HCT116 (cell line): ENCODE data around the gene TTF2. TPM values are rescaled to one million over a fixed set of nuclear protein-coding genes. Genes with fewer than 3 reads are reported as not detected.

ENCODE experiments used
- ATAC-seq: fragments of 200-7000 bp; cut with Tn5 transposase; 2 replicates; pipeline ENCODE4 v1.9.1; 2020; ENCODE audit warnings: mild to moderate bottlenecking, moderate library complexity
- BruUV-seq: library from RNA; stranded (reverse); fragments of 400-500 nt; replicated peaks from 2 replicates; lab custom pipeline; 2021; lab: Mats Ljungman, UMichigan
- CTCF ChIA-PET: fragments of 300-600 bp; sonication (Branson Sonifier 250); formaldehyde crosslinking; loops from one replicate; lab custom pipeline; 2021; ENCODE audit warnings: antibody characterized with exemption; lab: Charles Lee
- POLR2A ChIA-PET: fragments of 300-600, 350-600 bp; sonication (Branson Sonifier 250); formaldehyde crosslinking; loops from one replicate; lab custom pipeline; 2021; ENCODE audit warnings: antibody characterized with exemption; lab: Charles Lee
- RAD21 ChIA-PET, 2 experiments: fragments of 300-600 bp; sonication (Branson Sonifier 250); formaldehyde crosslinking; loops; one replicate each; lab custom pipeline; 2023; ENCODE audit warnings: low total read pairs in 2 of 2; ENCODE audit not compliant: uncharacterized antibody in 2 of 2, unreplicated experiment in 2 of 2, low non-redundant PET in 1 of 2; lab: Charles Lee
- DNase-seq: peaks from one replicate; pipeline ENCODE4 v3.0.0-alpha.2; 2010; ENCODE audit warnings: low read depth, low spot score
- H2AFZ ChIP-seq: fragments of 200-600 bp; shearing (Covaris generic), sonication (generic); 2 replicates; pipeline ENCODE4 v1.6.1; 2017; ENCODE audit warnings: low read depth, mixed run types, mixed read lengths, antibody characterized with exemption, low read length; ENCODE audit not compliant: poor library complexity, severe bottlenecking
- H3K27ac ChIP-seq: 2 replicates; pipeline ENCODE4 v1.5.1; 2012; ENCODE audit warnings: low read depth, low read length
- H3K27me3 ChIP-seq: fragments of 200-600 bp; sonication (generic); 2 replicates; pipeline ENCODE4 v1.6.1; 2016; ENCODE audit warnings: mixed run types, low read length, mixed read lengths; ENCODE audit not compliant: insufficient read depth
- H3K36me3 ChIP-seq, 2 experiments: fragments of 200-500 bp in 1 of 2; fragments of 200-600 bp in 1 of 2; sonication (Bioruptor generic) in 1 of 2; sonication (generic) in 1 of 2; 2 replicates each; pipeline versions ENCODE4 v1.5.1 to v1.6.1; 2014 to 2016; ENCODE audit warnings: low read length in 2 of 2, inconsistent platforms in 1 of 2, mixed read lengths in 1 of 2, mixed run types in 1 of 2; ENCODE audit not compliant: insufficient read depth in 2 of 2, control insufficient read depth in 1 of 2
- H3K4me1 ChIP-seq, 2 experiments: fragments of 200-600 bp in 1 of 2; sonication (generic) in 1 of 2; 2 replicates each; pipeline versions ENCODE4 v1.5.1 to v1.6.1; 2012 to 2017; ENCODE audit warnings: low read length in 2 of 2, inconsistent platforms in 1 of 2, mild to moderate bottlenecking in 1 of 2, mixed read lengths in 1 of 2, mixed run types in 1 of 2, moderate library complexity in 1 of 2; ENCODE audit not compliant: insufficient read depth in 2 of 2, control insufficient read depth in 1 of 2
- H3K4me2 ChIP-seq: fragments of 200-600 bp; sonication (generic); 2 replicates; pipeline ENCODE4 v1.6.1; 2017; ENCODE audit warnings: mixed run types, low read length, mixed read lengths
- H3K4me3 ChIP-seq, 2 experiments: fragments of 200-600 bp in 1 of 2; sonication (generic) in 1 of 2; replicated peaks in 1 of 2; 2 replicates each; pipeline ENCODE4 v1.5.1; 2011 to 2016; ENCODE audit warnings: low read length in 2 of 2, control low read depth in 1 of 2, low read depth in 1 of 2, mild to moderate bottlenecking in 1 of 2, mixed read lengths in 1 of 2, mixed run types in 1 of 2
- H3K79me2 ChIP-seq: fragments of 200-600 bp; sonication (generic); 2 replicates; pipeline ENCODE4 v1.6.1; 2017; ENCODE audit warnings: mild to moderate bottlenecking, mixed run types, low read length, moderate library complexity, mixed read lengths; ENCODE audit not compliant: insufficient read depth
- H3K9ac ChIP-seq: fragments of 200-600 bp; sonication (generic); 2 replicates; pipeline ENCODE4 v1.6.1; 2016; ENCODE audit warnings: low read length, mixed read lengths
- H3K9me2 ChIP-seq: fragments of 200-600 bp; sonication (generic), shearing (Covaris generic); 2 replicates; pipeline ENCODE4 v1.6.1; 2017; ENCODE audit warnings: mixed run types, mild to moderate bottlenecking, moderate library complexity; ENCODE audit not compliant: insufficient read depth
- H3K9me3 ChIP-seq, 2 experiments: fragments of 200-500 bp in 1 of 2; fragments of 200-600 bp in 1 of 2; sonication (Bioruptor generic) in 1 of 2; sonication (generic) in 1 of 2; 2 replicates each; pipeline ENCODE4 v1.6.1; 2014 to 2017; ENCODE audit warnings: low read length in 2 of 2, mixed read lengths in 2 of 2, inconsistent platforms in 1 of 2, low read depth in 1 of 2, mild to moderate bottlenecking in 1 of 2, mixed run types in 1 of 2, moderate library complexity in 1 of 2; ENCODE audit not compliant: control insufficient read depth in 1 of 2, insufficient read depth in 1 of 2
- H4K20me1 ChIP-seq: fragments of 200-600 bp; sonication (generic), shearing (Covaris generic); 2 replicates; pipeline ENCODE4 v1.6.1; 2017; ENCODE audit warnings: mixed run types, mild to moderate bottlenecking, moderate library complexity; ENCODE audit not compliant: insufficient read depth
- CTCF ChIP-seq, 3 experiments: fragments of 200-600 bp in 1 of 3; sonication (generic) in 1 of 3; IDR thresholded peaks in 2 of 3; conservative IDR thresholded peaks in 1 of 3; 2 replicates each; pipeline ENCODE4 v1.5.1; 2012 to 2017; ENCODE audit warnings: low read depth in 2 of 3, low read length in 2 of 3, antibody characterized with exemption in 1 of 3, borderline replicate concordance in 1 of 3, control low read depth in 1 of 3, mild to moderate bottlenecking in 1 of 3, mixed read lengths in 1 of 3, mixed run types in 1 of 3, moderate library complexity in 1 of 3; ENCODE audit not compliant: insufficient read depth in 1 of 3
- EGR1 ChIP-seq: IDR thresholded peaks from 2 replicates; pipeline ENCODE4 v1.6.1; 2012; ENCODE audit warnings: low read depth
- EZH2 ChIP-seq: fragments of 200-600 bp; sonication (generic); IDR thresholded peaks from 2 replicates; pipeline ENCODE4 v1.6.1; 2017; ENCODE audit warnings: antibody characterized with exemption, mixed run types
- JUND ChIP-seq: IDR thresholded peaks from 2 replicates; pipeline ENCODE4 v1.6.1; 2012
- POLR2A ChIP-seq: IDR thresholded peaks from 2 replicates; pipeline ENCODE4 v1.7.0; 2011; ENCODE audit warnings: borderline replicate concordance; ENCODE audit not compliant: insufficient read depth, insufficient read length; ENCODE audit errors: extremely low read depth
- RAD21 ChIP-seq: IDR thresholded peaks from 2 replicates; pipeline ENCODE4 v1.6.1; 2012; ENCODE audit warnings: low read depth, mild to moderate bottlenecking
- SIN3A ChIP-seq: IDR thresholded peaks from 2 replicates; pipeline ENCODE4 v1.6.1; 2012; ENCODE audit warnings: low read depth
- SRF ChIP-seq: IDR thresholded peaks from 2 replicates; pipeline ENCODE4 v1.6.1; 2012; ENCODE audit warnings: low read depth
- YY1 ChIP-seq: IDR thresholded peaks from 2 replicates; pipeline ENCODE4 v1.6.1; 2011; ENCODE audit warnings: low read length, low read depth, moderate library complexity, mild to moderate bottlenecking; ENCODE audit not compliant: insufficient replicate concordance; ENCODE audit errors: extremely low read depth
- ZBTB33 ChIP-seq: IDR thresholded peaks from 2 replicates; pipeline ENCODE4 v1.6.1; 2011; ENCODE audit warnings: mild to moderate bottlenecking, low read length, moderate library complexity; ENCODE audit not compliant: insufficient replicate concordance; ENCODE audit errors: extremely low read depth
- ZFX ChIP-seq: fragments of 450-650 bp; IDR thresholded peaks from 2 replicates; pipeline ENCODE4 v1.6.1; 2017
- ZNF274 ChIP-seq: fragments of 200-500 bp; sonication (Bioruptor generic); IDR thresholded peaks from 2 replicates; pipeline ENCODE4 v1.6.1; 2014; ENCODE audit warnings: mild to moderate bottlenecking, low read depth, low read length, inconsistent platforms
- intact Hi-C: fragments of 100-400 bp; cut with micrococcal nuclease; formaldehyde crosslinking; loops from 2 replicates; pipeline ENCODE4 v1.10.0; 2022
- total RNA-seq: library from RNA; stranded (reverse); gene quantifications from one replicate; pipeline ENCODE4 v1.2.1, GENCODE V29; 2021; ENCODE audit not compliant: unreplicated experiment
- TF ChIP-seq, protein P1 (sequence below): IDR thresholded peaks from 2 replicates; pipeline ENCODE4 v1.6.1; 2012; ENCODE audit warnings: low read depth

Gene TTF2
- total RNA-seq, 1 experiment from 2014 or later, result 60.3 TPM

DNA sequence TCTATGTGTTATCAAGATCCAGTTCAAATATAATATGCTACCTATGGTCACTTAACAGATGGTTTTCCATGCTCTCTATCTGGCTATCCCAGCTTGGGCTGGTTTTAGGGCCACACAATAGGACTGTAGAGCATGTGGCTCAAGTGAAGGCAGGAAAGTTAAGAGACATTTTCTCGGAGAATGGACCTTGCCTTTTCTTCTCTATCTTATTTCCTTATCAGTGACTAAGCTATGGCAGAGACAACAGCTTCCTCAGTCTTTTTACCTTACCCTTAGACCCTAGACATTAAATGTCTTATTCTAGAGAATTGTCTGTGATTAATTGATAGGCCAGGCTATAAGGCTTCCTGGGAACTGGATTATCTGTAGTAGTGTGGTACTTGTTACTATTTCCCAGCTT is 30.4 kb upstream of the TTF2 start:
- ChIA-PET CTCF (no interaction called here), POLR2A (no interaction called here), RAD21 (no interaction called here)
- TF ChIP-seq, protein P1, sequence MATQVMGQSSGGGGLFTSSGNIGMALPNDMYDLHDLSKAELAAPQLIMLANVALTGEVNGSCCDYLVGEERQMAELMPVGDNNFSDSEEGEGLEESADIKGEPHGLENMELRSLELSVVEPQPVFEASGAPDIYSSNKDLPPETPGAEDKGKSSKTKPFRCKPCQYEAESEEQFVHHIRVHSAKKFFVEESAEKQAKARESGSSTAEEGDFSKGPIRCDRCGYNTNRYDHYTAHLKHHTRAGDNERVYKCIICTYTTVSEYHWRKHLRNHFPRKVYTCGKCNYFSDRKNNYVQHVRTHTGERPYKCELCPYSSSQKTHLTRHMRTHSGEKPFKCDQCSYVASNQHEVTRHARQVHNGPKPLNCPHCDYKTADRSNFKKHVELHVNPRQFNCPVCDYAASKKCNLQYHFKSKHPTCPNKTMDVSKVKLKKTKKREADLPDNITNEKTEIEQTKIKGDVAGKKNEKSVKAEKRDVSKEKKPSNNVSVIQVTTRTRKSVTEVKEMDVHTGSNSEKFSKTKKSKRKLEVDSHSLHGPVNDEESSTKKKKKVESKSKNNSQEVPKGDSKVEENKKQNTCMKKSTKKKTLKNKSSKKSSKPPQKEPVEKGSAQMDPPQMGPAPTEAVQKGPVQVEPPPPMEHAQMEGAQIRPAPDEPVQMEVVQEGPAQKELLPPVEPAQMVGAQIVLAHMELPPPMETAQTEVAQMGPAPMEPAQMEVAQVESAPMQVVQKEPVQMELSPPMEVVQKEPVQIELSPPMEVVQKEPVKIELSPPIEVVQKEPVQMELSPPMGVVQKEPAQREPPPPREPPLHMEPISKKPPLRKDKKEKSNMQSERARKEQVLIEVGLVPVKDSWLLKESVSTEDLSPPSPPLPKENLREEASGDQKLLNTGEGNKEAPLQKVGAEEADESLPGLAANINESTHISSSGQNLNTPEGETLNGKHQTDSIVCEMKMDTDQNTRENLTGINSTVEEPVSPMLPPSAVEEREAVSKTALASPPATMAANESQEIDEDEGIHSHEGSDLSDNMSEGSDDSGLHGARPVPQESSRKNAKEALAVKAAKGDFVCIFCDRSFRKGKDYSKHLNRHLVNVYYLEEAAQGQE, result no peak
- TF ChIP-seq JUND, result no peak
- H3K4me1 ChIP-seq, result no peaks in the 10 kb centered on the region
- H3K4me3 ChIP-seq, result no peak overlapping the region
- BruUV-seq, result no TSS peak
- ATAC-seq (no peak), DNase-seq (no peak)
- H3K27me3 ChIP-seq, result no peaks in the 10 kb centered on the region
- no peaks in the 10 kb centered on the region for H3K9me3 ChIP-seq
- no peak overlapping the region for H2AFZ ChIP-seq
- intact Hi-C loops, result no loop called here
- no peaks in the 10 kb centered on the region for H4K20me1 ChIP-seq
- no peaks in the 10 kb centered on the region for H3K9me2 ChIP-seq
- no peak overlapping the region for H3K4me2 ChIP-seq
- no peak overlapping the region for H3K27ac ChIP-seq
- no peak overlapping the region for H3K9ac ChIP-seq
- no peaks in the 10 kb centered on the region for H3K36me3 ChIP-seq
- H3K79me2 ChIP-seq, result no peaks in the 10 kb centered on the region

DNA sequence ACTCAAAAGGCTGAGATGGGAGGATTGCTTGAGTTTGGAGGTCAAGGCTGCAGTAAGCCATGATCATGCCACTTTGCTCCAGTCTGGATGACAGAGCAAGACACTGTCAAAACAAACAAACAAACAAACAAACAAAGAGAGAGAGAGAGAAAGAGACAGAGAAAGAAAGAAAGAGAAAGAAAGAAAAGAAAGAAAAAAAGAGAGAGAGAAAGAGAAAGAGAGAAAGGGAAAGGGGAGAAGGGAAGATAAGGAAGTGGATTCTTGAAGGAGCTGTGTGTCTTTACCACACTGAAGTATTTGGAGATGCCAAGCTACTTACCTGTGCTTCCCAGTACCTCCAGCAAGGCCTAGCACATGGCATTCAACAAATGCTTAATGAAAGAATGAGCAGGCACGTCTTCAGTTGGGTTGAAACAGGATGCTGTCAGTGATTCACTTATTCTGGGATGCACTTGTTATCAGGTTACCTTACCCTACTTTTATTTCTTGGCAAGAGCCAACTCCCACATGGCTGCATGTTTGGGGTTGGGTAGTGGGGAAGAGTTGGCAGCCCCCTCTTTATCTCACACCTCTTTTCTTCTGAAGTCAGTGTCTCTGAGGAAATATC is 29.8 kb upstream of the TTF2 start:
- DNase-seq (no peak), ATAC-seq (no peak)
- Histone ChIP-seq H3K4me3 (no peak overlapping the region), H4K20me1 (no peaks in the 10 kb centered on the region), H3K9ac (no peak overlapping the region), H3K36me3 (no peaks in the 10 kb centered on the region), H3K4me2 (no peak overlapping the region), H3K27me3 (no peaks in the 10 kb centered on the region), H2AFZ (no peak overlapping the region), H3K4me1 (no peaks in the 10 kb centered on the region), H3K79me2 (no peaks in the 10 kb centered on the region), H3K27ac (no peak overlapping the region), H3K9me3 (no peaks in the 10 kb centered on the region), H3K9me2 (no peaks in the 10 kb centered on the region)
- intact Hi-C loops, result no loop called here
- CTCF ChIA-PET, result no interaction called here
- no TSS peak for BruUV-seq
- POLR2A ChIA-PET, result no interaction called here
- RAD21 ChIA-PET, result no interaction called here
- TF ChIP-seq CTCF (IDR thresholded peaks at IDR 0.05 in 2 of 3, conservative IDR thresholded peaks at IDR 0.05 in 1 of 3; ENCODE audit: borderline replicate concordance in 1 of 3, insufficient read depth in 1 of 3, low read depth in 2 of 3, low read length in 2 of 3) (no peak), EZH2 (no peak), SIN3A (no peak), ZFX (no peak), RAD21 (no peak), EGR1 (no peak), ZBTB33 (no peak), POLR2A (no peak), JUND (no peak), SRF (no peak), ZNF274 (no peak), YY1 (no peak)
